CD4-positive, alpha-beta T cell (primary cell): Measurements from ENCODE around the gene MICAL3. TPM values are rescaled to one million over a fixed set of nuclear protein-coding genes. Genes with fewer than 3 reads are reported as not detected.

Source experiments
- ATAC-seq: fragments of 200-7000 bp; cut with Tn5 transposase; one replicate; pipeline ENCODE4 v1.10.0; 2022; ENCODE audit warnings: mild to moderate bottlenecking; ENCODE audit not compliant: poor library complexity
- CTCF ChIA-PET: fragments of 350-600 bp; sonication (Branson Sonifier 250); formaldehyde crosslinking; loops from one replicate; lab custom pipeline; 2021; ENCODE audit warnings: antibody characterized with exemption, inconsistent platforms; lab: Charles Lee
- POLR2A ChIA-PET: fragments of 350-600 bp; sonication (Branson Sonifier 250); formaldehyde crosslinking; loops from one replicate; lab custom pipeline; 2021; ENCODE audit warnings: antibody characterized with exemption, inconsistent platforms; lab: Charles Lee
- DNase-seq, 14 experiments: peaks; one replicate each; pipeline ENCODE4 v3.0.0-alpha.2; 2013 to 2020; ENCODE audit warnings: mixed read lengths in 2 of 14
- H3K27ac ChIP-seq, 2 donors: one replicate each; pipeline versions ENCODE4 v1.5.1 to v1.7.0; 2013; ENCODE audit warnings: low read length in 2 of 2, low read depth in 1 of 2, mild to moderate bottlenecking in 1 of 2
- H3K27me3 ChIP-seq, 2 experiments: 1 replicate in 1 of 2; 2 replicates in 1 of 2; pipeline versions ENCODE4 v1.6.1 to v1.7.0; 2013; ENCODE audit warnings: low read length in 2 of 2, control low read depth in 1 of 2, mild to moderate bottlenecking in 1 of 2, moderate library complexity in 1 of 2; ENCODE audit not compliant: insufficient read depth in 2 of 2, control insufficient read depth in 1 of 2
- H3K36me3 ChIP-seq: one replicate; pipeline ENCODE4 v1.6.1; 2013; ENCODE audit warnings: low read length, control low read depth; ENCODE audit not compliant: insufficient read depth
- H3K4me1 ChIP-seq: one replicate; pipeline ENCODE4 v1.6.1; 2013; ENCODE audit warnings: low read length, control low read depth; ENCODE audit not compliant: insufficient read depth
- H3K4me3 ChIP-seq: one replicate; pipeline ENCODE4 v1.5.1; 2013; ENCODE audit warnings: mild to moderate bottlenecking, low read length, moderate library complexity
- H3K9me3 ChIP-seq, 2 experiments: 1 replicate in 1 of 2; 2 replicates in 1 of 2; pipeline versions ENCODE4 v1.6.1 to v1.7.0; 2013; ENCODE audit warnings: low read length in 2 of 2, mild to moderate bottlenecking in 2 of 2, control low read depth in 1 of 2, moderate library complexity in 1 of 2; ENCODE audit not compliant: control insufficient read depth in 1 of 2, insufficient read depth in 1 of 2
- H3K27ac Mint-ChIP-seq: one replicate; pipeline ENCODE4 v1.8.0; 2020; ENCODE audit warnings: mixed read lengths
- H3K27me3 Mint-ChIP-seq: one replicate; pipeline ENCODE4 v1.8.0; 2021; ENCODE audit warnings: mixed read lengths
- H3K36me3 Mint-ChIP-seq: one replicate; pipeline ENCODE4 v1.8.0; 2021; ENCODE audit warnings: low read depth, mixed read lengths
- H3K4me1 Mint-ChIP-seq: one replicate; pipeline ENCODE4 v1.8.0; 2021; ENCODE audit warnings: low read depth, mixed read lengths
- H3K4me3 Mint-ChIP-seq: one replicate; pipeline ENCODE4 v1.8.0; 2020; ENCODE audit warnings: mild to moderate bottlenecking, mixed read lengths
- H3K9me3 Mint-ChIP-seq: one replicate; pipeline ENCODE4 v1.8.0; 2020; ENCODE audit warnings: mixed read lengths
- intact Hi-C, 2 experiments: fragments of 100-400 bp; cut with DNase I in 1 of 2; cut with micrococcal nuclease in 1 of 2; formaldehyde crosslinking; loops; one replicate each; pipeline versions ENCODE4 v1.15.1 to v1.9.0; 2023 to 2025; cut with DNase I, micrococcal nuclease
- total RNA-seq, 174 experiments: library from RNA in 2 of 174; stranded (reverse) in 2 of 174; gene quantifications; one replicate each; pipeline ENCODE4 v1.2.3 and lab custom pipeline; 2021 to 2026
- TF ChIP-seq, protein P1 (sequence below): fragments of 200-600 bp; IDR thresholded peaks from one replicate; pipeline ENCODE4 v1.8.0; 2022; ENCODE audit warnings: antibody characterized with exemption, mild to moderate bottlenecking

Gene MICAL3
- total RNA-seq, 2 experiments from 2014 or later = 9.4 to 9.9 TPM

DNA sequence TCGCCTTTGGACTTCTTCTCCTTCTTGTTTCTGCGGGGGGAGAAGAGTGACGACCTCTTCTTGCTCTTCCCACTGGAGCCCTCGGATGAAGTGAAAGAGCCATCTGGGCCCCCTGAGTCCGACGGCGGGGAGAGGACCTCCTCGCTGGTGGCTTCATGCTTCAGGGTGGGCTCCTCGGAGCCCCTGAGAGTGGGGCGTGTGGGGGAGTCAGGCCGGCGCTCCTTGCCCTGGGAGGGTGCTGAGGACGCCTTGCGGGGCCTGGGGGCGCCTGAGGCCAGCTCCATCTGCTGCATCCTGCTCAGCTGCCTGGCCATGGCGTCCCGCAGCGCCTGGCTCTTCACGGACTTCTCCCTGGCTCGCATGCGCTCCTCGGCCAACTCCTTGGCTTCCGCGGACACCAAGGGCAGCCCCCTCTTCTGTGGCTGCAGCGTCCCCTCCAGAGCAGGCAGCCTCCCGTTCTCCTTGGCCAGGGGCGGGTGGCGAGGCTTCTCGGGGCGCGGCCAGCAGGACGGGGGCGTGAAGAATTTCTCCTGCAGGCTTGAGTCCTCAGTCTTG lies 206.8 kb downstream of the MICAL3 start:
- Mint-ChIP-seq H3K4me3 (no peak overlapping the region), H3K27me3 (no peaks in the 10 kb centered on the region), H3K4me1 (no peaks in the 10 kb centered on the region), H3K36me3 (peaks cover 4% of the 10 kb centered on the region), H3K9me3 (no peaks in the 10 kb centered on the region), H3K27ac (no peak overlapping the region)
- H3K9me3 ChIP-seq = no peaks in the 10 kb centered on the region
- no peak for ATAC-seq
- H3K27me3 ChIP-seq = no peaks in the 10 kb centered on the region
- TF ChIP-seq, protein P1, sequence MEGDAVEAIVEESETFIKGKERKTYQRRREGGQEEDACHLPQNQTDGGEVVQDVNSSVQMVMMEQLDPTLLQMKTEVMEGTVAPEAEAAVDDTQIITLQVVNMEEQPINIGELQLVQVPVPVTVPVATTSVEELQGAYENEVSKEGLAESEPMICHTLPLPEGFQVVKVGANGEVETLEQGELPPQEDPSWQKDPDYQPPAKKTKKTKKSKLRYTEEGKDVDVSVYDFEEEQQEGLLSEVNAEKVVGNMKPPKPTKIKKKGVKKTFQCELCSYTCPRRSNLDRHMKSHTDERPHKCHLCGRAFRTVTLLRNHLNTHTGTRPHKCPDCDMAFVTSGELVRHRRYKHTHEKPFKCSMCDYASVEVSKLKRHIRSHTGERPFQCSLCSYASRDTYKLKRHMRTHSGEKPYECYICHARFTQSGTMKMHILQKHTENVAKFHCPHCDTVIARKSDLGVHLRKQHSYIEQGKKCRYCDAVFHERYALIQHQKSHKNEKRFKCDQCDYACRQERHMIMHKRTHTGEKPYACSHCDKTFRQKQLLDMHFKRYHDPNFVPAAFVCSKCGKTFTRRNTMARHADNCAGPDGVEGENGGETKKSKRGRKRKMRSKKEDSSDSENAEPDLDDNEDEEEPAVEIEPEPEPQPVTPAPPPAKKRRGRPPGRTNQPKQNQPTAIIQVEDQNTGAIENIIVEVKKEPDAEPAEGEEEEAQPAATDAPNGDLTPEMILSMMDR = no peak
- no peaks in the 10 kb centered on the region for H3K4me1 ChIP-seq
- ChIA-PET POLR2A (no interaction called here), CTCF (no interaction called here)
- H3K4me3 ChIP-seq = no peak overlapping the region
- intact Hi-C loops = no loop called here
- DNase-seq = no peak
- H3K27ac ChIP-seq = no peak overlapping the region
- peaks cover 12% of the 10 kb centered on the region for H3K36me3 ChIP-seq

DNA sequence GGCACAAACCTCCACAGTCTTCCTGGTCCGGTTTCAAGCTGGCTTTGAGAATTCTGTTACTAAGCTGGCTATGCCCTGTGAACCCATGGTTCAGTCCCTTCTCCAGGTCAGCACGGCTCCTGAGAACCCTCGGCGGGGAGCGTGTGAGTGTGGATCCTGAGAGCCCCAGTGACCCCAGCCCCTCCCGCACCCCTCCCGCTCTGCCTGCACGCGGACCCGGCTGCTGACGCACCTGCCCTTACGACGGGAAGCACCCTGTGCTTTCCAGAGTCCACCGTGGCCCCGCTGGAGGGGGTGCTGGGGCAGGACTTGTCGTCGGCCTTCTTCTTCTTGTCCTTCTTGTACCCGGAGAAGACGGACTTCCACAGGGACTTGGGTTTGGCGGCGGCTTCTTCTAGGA lies 207.3 kb downstream of the MICAL3 start:
- H3K9me3 Mint-ChIP-seq = no peaks in the 10 kb centered on the region
- H3K4me3 ChIP-seq = no peak overlapping the region
- CTCF ChIA-PET = no interaction called here
- no peaks in the 10 kb centered on the region for H3K4me1 Mint-ChIP-seq
- intact Hi-C loops = no loop called here
- no peak overlapping the region for H3K4me3 Mint-ChIP-seq
- H3K9me3 ChIP-seq = no peaks in the 10 kb centered on the region
- TF ChIP-seq, protein P1 = no peak
- POLR2A ChIA-PET = no interaction called here
- no peak overlapping the region for H3K27ac Mint-ChIP-seq
- peaks cover 4% of the 10 kb centered on the region for H3K36me3 Mint-ChIP-seq
- no peaks in the 10 kb centered on the region for H3K4me1 ChIP-seq
- no peak overlapping the region for H3K27ac ChIP-seq
- no peaks in the 10 kb centered on the region for H3K27me3 ChIP-seq
- no peak for DNase-seq
- ATAC-seq = no peak
- no peaks in the 10 kb centered on the region for H3K27me3 Mint-ChIP-seq
- H3K36me3 ChIP-seq = peaks cover 12% of the 10 kb centered on the region

DNA sequence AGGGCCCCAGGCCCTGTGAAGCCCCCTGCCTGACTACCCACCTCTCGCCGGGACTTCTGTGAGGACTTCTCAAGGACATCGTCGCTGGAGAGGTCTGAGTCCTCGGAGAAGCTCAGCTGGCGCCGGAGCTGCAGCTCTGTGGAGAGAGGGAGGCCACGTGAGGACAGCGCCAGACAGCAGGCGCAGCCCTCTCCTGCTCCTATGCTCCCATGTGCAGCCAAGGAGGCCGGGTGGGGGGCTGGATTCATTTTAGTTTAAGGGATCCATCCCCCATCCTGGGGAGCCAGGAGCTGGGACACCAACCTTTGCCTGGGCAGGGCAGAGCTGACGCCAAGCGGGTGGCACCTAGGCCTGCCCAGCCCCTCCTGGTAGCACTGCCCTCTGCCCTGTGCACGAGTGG lies 207.7 kb downstream of the MICAL3 start:
- Histone ChIP-seq H3K9me3 (no peaks in the 10 kb centered on the region), H3K4me1 (no peaks in the 10 kb centered on the region), H3K27me3 (no peaks in the 10 kb centered on the region), H3K36me3 (peaks cover 12% of the 10 kb centered on the region), H3K27ac (no peak overlapping the region), H3K4me3 (no peak overlapping the region)
- ChIA-PET CTCF (no interaction called here), POLR2A (no interaction called here)
- TF ChIP-seq, protein P1 = no peak
- Mint-ChIP-seq H3K27ac (no peak overlapping the region), H3K4me3 (no peak overlapping the region), H3K9me3 (no peaks in the 10 kb centered on the region), H3K36me3 (peaks cover 4% of the 10 kb centered on the region), H3K4me1 (no peaks in the 10 kb centered on the region), H3K27me3 (no peaks in the 10 kb centered on the region)
- intact Hi-C loops = no loop called here
- no peak for ATAC-seq
- DNase-seq = no peak
